GM19023 (cell line): Measurements from ENCODE around the gene IPO9.
"Not testable (repeated sequence)": the region's sequence is repeated elsewhere in the genome, so short reads cannot be mapped to it uniquely, and the experiment has no call there.

Experiments
- ATAC-seq: cut with Tn5 transposase; IDR thresholded peaks from one replicate; pipeline ENCODE4 v1.9.1; 2021; ENCODE audit warnings: mild to moderate bottlenecking, moderate library complexity; ENCODE audit not compliant: unreplicated experiment

Gene IPO9

GRCh38 chr1:201900476-201900875 lies 71.5 kb downstream of the IPO9 start:
- ATAC-seq: no peak

- ATAC-seq: not testable (repeated sequence)
Measured at GRCh38 chr1:201901036-201901435, 72.1 kb downstream of the IPO9 start.

- no peak for ATAC-seq
Measured at GRCh38 chr1:201902198-201902597, 73.2 kb downstream of the IPO9 start.

GRCh38 chr1:201903135-201903534 lies 74.2 kb downstream of the IPO9 start:
- no peak for ATAC-seq

- ATAC-seq: no peak
Measured at GRCh38 chr1:201904579-201904978, 75.6 kb downstream of the IPO9 start.

GRCh38 chr1:201905234-201905890 lies 76.4 kb downstream of the IPO9 start:
- ATAC-seq: no peak

- no peak for ATAC-seq
Measured at GRCh38 chr1:201906336-201906735, 77.4 kb downstream of the IPO9 start.

GRCh38 chr1:201907621-201908020 lies 78.7 kb downstream of the IPO9 start:
- no peak for ATAC-seq

- no peak for ATAC-seq
Measured at GRCh38 chr1:201911826-201912571, 83.0 kb downstream of the IPO9 start.

- no peak for ATAC-seq
Measured at GRCh38 chr1:201912832-201913231, 83.9 kb downstream of the IPO9 start.

- no peak for ATAC-seq
Measured at GRCh38 chr1:201914456-201915235, 85.7 kb downstream of the IPO9 start.

- ATAC-seq: no peak
Measured at GRCh38 chr1:201916649-201917249, 87.8 kb downstream of the IPO9 start.

- ATAC-seq: no peak
Measured at GRCh38 chr1:201917362-201918033, 88.5 kb downstream of the IPO9 start.

- ATAC-seq: no peak
Measured at GRCh38 chr1:201918343-201918742, 89.4 kb downstream of the IPO9 start.

GRCh38 chr1:201921952-201922558 lies 93.1 kb downstream of the IPO9 start:
- ATAC-seq: no peak

GRCh38 chr1:201925301-201925567 lies 96.3 kb downstream of the IPO9 start:
- ATAC-seq: no peak

GRCh38 chr1:201925981-201926645 lies 97.2 kb downstream of the IPO9 start:
- ATAC-seq: no peak

- no peak for ATAC-seq
Measured at GRCh38 chr1:201928266-201928665, 99.3 kb downstream of the IPO9 start.

- ATAC-seq: no peak
Measured at GRCh38 chr1:201930137-201930536, 101.2 kb downstream of the IPO9 start.

- no peak for ATAC-seq
Measured at GRCh38 chr1:201930803-201931202, 101.8 kb downstream of the IPO9 start.
